Fibroblast of lung (primary cell): ENCODE results near the gene SLC4A5.

Experiments used
- CTCF ChIP-seq, 2 donors: IDR thresholded peaks in 1 of 2; conservative IDR thresholded peaks in 1 of 2; 1 replicate in 1 of 2; 2 replicates in 1 of 2; pipeline ENCODE4 v1.5.1; 2011 to 2012; ENCODE audit warnings: low read length in 2 of 2, control low read depth in 1 of 2, inconsistent platforms in 1 of 2, low read depth in 1 of 2, mild to moderate bottlenecking in 1 of 2
- EZH2 ChIP-seq: IDR thresholded peaks from 2 replicates; pipeline ENCODE4 v1.5.1; 2012; ENCODE audit warnings: low read length, control low read depth, mild to moderate bottlenecking; ENCODE audit errors: missing control alignments

GRCh38 chr2:74238879-74239278, 104.3 kb downstream of the SLC4A5 start:
- TF ChIP-seq CTCF (conservative IDR thresholded peaks at IDR 0.05 in 1 of 2, IDR thresholded peaks at IDR 0.05 in 1 of 2; ENCODE audit: low read depth in 1 of 2, low read length in 2 of 2), result no peak
- no peak for TF ChIP-seq EZH2
